H1 (cell line): ENCODE data around the gene GANAB. TPM values are rescaled to one million over a fixed set of nuclear protein-coding genes. Genes with fewer than 3 reads are reported as not detected.

ENCODE experiments used
- CTCF ChIA-PET: fragments of 300-600 bp; sonication (Branson Sonifier 250); formaldehyde crosslinking; loops from one replicate; lab custom pipeline; 2021; ENCODE audit not compliant: partially characterized antibody; lab: Charles Lee
- POLR2A ChIA-PET: fragments of 300-600 bp; sonication (Branson Sonifier 250); formaldehyde crosslinking; loops from one replicate; lab custom pipeline; 2021; ENCODE audit warnings: inconsistent platforms; ENCODE audit not compliant: partially characterized antibody; lab: Charles Lee
- DNase-seq, 2 experiments: peaks; one replicate each; pipeline versions ENCODE4 v3.0.0 to v3.0.0-alpha.2; 2010 to 2022; ENCODE audit warnings: low spot score in 2 of 2, low read depth in 1 of 2, mixed read lengths in 1 of 2
- FAIRE-seq: peaks from 2 replicates; lab custom pipeline; 2011; peaks lifted over from hg19 to GRCh38; lab: Jason Lieb, UNC
- H2AFZ ChIP-seq: 2 replicates; pipeline ENCODE4 v1.8.1; 2012; ENCODE audit warnings: low read length, inconsistent platforms
- H2AK5ac ChIP-seq: 2 replicates; pipeline ENCODE4 v1.6.1; 2013; ENCODE audit warnings: low read depth, low read length
- H2BK120ac ChIP-seq: replicated peaks from 2 replicates; pipeline ENCODE3; 2013; ENCODE audit warnings: low read depth, low read length, inconsistent platforms
- H2BK12ac ChIP-seq: 2 replicates; pipeline ENCODE4 v1.6.1; 2013; ENCODE audit warnings: low read depth, low read length
- H2BK15ac ChIP-seq: 2 replicates; pipeline ENCODE4 v1.6.1; 2013; ENCODE audit warnings: low read length
- H2BK20ac ChIP-seq: 2 replicates; pipeline ENCODE4 v1.6.1; 2013; ENCODE audit warnings: low read length
- H2BK5ac ChIP-seq: 2 replicates; pipeline ENCODE4 v1.6.1; 2013; ENCODE audit warnings: low read depth, low read length
- H3K14ac ChIP-seq: 2 replicates; pipeline ENCODE4 v1.6.1; 2013; ENCODE audit warnings: inconsistent platforms; ENCODE audit not compliant: insufficient read length
- H3K18ac ChIP-seq: 2 replicates; pipeline ENCODE4 v1.6.1; 2013; ENCODE audit warnings: low read length; ENCODE audit errors: extremely low read depth
- H3K23ac ChIP-seq: 2 replicates; pipeline ENCODE4 v1.6.1; 2013; ENCODE audit warnings: inconsistent platforms; ENCODE audit not compliant: insufficient read length
- H3K23me2 ChIP-seq: 2 replicates; pipeline ENCODE4 v1.6.1; 2013; ENCODE audit warnings: low read depth, low read length
- H3K27ac ChIP-seq: 2 replicates; pipeline ENCODE4 v1.6.1; 2011; ENCODE audit warnings: low read depth, low read length, inconsistent platforms
- H3K27me3 ChIP-seq, 4 experiments: replicated peaks in 1 of 4; 1 replicate in 1 of 4; 2 replicates in 3 of 4; pipeline versions ENCODE4 v1.6.1 to v1.8.1; 2011 to 2013; ENCODE audit warnings: low read length in 3 of 4, mild to moderate bottlenecking in 3 of 4, inconsistent platforms in 2 of 4, mixed read lengths in 2 of 4, moderate library complexity in 1 of 4; ENCODE audit not compliant: control insufficient read depth in 3 of 4, insufficient read depth in 3 of 4; ENCODE audit errors: extremely low read depth in 1 of 4
- H3K36me3 ChIP-seq, 4 experiments: 2 replicates each; pipeline versions ENCODE4 v1.6.1 to v1.8.1; 2011 to 2013; ENCODE audit warnings: mild to moderate bottlenecking in 4 of 4, low read length in 3 of 4, moderate library complexity in 2 of 4, control low read depth in 1 of 4, inconsistent platforms in 1 of 4; ENCODE audit not compliant: insufficient read depth in 4 of 4, control insufficient read depth in 2 of 4
- H3K4ac ChIP-seq: replicated peaks from 2 replicates; pipeline ENCODE3; 2013; ENCODE audit warnings: low read length, low read depth, mixed read lengths, inconsistent platforms; ENCODE audit not compliant: insufficient read length
- H3K4me1 ChIP-seq, 4 experiments: replicated peaks in 1 of 4; 1 replicate in 1 of 4; 2 replicates in 3 of 4; pipeline versions ENCODE4 v1.6.1 to v1.8.1; 2011 to 2013; ENCODE audit warnings: low read length in 3 of 4, inconsistent platforms in 2 of 4, mixed read lengths in 1 of 4; ENCODE audit not compliant: insufficient read depth in 4 of 4, control insufficient read depth in 3 of 4
- H3K4me2 ChIP-seq, 2 experiments: 2 replicates each; pipeline versions ENCODE4 v1.6.1 to v1.8.1; 2011 to 2013; ENCODE audit warnings: low read depth in 2 of 2, low read length in 2 of 2, control low read depth in 1 of 2, inconsistent platforms in 1 of 2, mild to moderate bottlenecking in 1 of 2; ENCODE audit not compliant: insufficient read depth in 1 of 2
- H3K4me3 ChIP-seq, 4 experiments: fragments of 200-600, 300-600 bp in 1 of 4; sonication (generic), shearing (Covaris generic), sonication (Bioruptor Twin) in 1 of 4; 2 replicates each; pipeline versions ENCODE4 v1.5.1 to v1.8.1; 2011 to 2016; ENCODE audit warnings: low read length in 4 of 4, low read depth in 3 of 4, control low read depth in 2 of 4, inconsistent platforms in 2 of 4, mild to moderate bottlenecking in 2 of 4, mixed read lengths in 1 of 4, moderate library complexity in 1 of 4; ENCODE audit not compliant: insufficient read depth in 2 of 4; ENCODE audit errors: extremely low read depth in 1 of 4
- H3K56ac ChIP-seq: replicated peaks from 2 replicates; pipeline ENCODE3; 2013; ENCODE audit warnings: low read depth, mild to moderate bottlenecking, mixed read lengths, low read length, inconsistent platforms; ENCODE audit not compliant: insufficient read length
- H3K79me1 ChIP-seq: 2 replicates; pipeline ENCODE4 v1.6.1; 2013; ENCODE audit warnings: low read depth, low read length, control low read depth
- H3K79me2 ChIP-seq, 2 experiments: 2 replicates each; pipeline versions ENCODE4 v1.6.1 to v1.8.1; 2012 to 2013; ENCODE audit warnings: low read length in 2 of 2, mild to moderate bottlenecking in 2 of 2, inconsistent platforms in 1 of 2; ENCODE audit not compliant: insufficient read depth in 2 of 2, control insufficient read depth in 1 of 2
- H3K9ac ChIP-seq, 4 experiments: replicated peaks in 1 of 4; 1 replicate in 1 of 4; 2 replicates in 3 of 4; pipeline versions ENCODE4 v1.6.1 to v1.8.1; 2011 to 2013; ENCODE audit warnings: low read depth in 3 of 4, low read length in 3 of 4, control low read depth in 2 of 4, mild to moderate bottlenecking in 2 of 4, moderate library complexity in 2 of 4, inconsistent platforms in 1 of 4; ENCODE audit errors: extremely low read depth in 1 of 4
- H3K9me3 ChIP-seq, 2 experiments: 2 replicates each; pipeline versions ENCODE4 v1.6.1 to v1.8.1; 2012 to 2013; ENCODE audit warnings: mild to moderate bottlenecking in 2 of 2, moderate library complexity in 2 of 2, control low read depth in 1 of 2, inconsistent platforms in 1 of 2, low read depth in 1 of 2, low read length in 1 of 2, mixed read lengths in 1 of 2; ENCODE audit not compliant: insufficient read depth in 2 of 2
- H4K20me1 ChIP-seq, 2 experiments: replicated peaks in 1 of 2; 2 replicates each; pipeline versions ENCODE3 to v1.8.1; 2011 to 2013; ENCODE audit warnings: inconsistent platforms in 2 of 2, low read length in 2 of 2, mild to moderate bottlenecking in 1 of 2; ENCODE audit not compliant: insufficient read depth in 2 of 2, control insufficient read depth in 1 of 2
- H4K5ac ChIP-seq: 2 replicates; pipeline ENCODE4 v1.6.1; 2013; ENCODE audit warnings: low read length, low read depth, mixed read lengths, inconsistent platforms; ENCODE audit not compliant: insufficient read length
- H4K8ac ChIP-seq: 2 replicates; pipeline ENCODE4 v1.8.0; 2013; ENCODE audit warnings: mild to moderate bottlenecking, moderate library complexity, low read length, inconsistent platforms; ENCODE audit not compliant: insufficient read depth; ENCODE audit errors: extremely low read depth
- H4K91ac ChIP-seq: replicated peaks from 2 replicates; pipeline ENCODE3; 2013; ENCODE audit warnings: low read length, mixed read lengths, inconsistent platforms; ENCODE audit not compliant: insufficient read length
- CTBP2 ChIP-seq: IDR thresholded peaks from 2 replicates; pipeline ENCODE4 v1.7.0; 2011; ENCODE audit warnings: borderline replicate concordance, mild to moderate bottlenecking, moderate library complexity, mixed read lengths, low read length; ENCODE audit not compliant: insufficient read depth, insufficient read length
- E2F6 ChIP-seq: IDR thresholded peaks from 2 replicates; pipeline ENCODE4 v1.6.1; 2012; ENCODE audit warnings: inconsistent platforms
- GABPA ChIP-seq: IDR thresholded peaks from 2 replicates; pipeline ENCODE4 v1.6.1; 2011; ENCODE audit warnings: mild to moderate bottlenecking, low read length, moderate library complexity, borderline replicate concordance; ENCODE audit not compliant: insufficient read depth
- PHF8 ChIP-seq: fragments of 200-600 bp; sonication (generic); conservative IDR thresholded peaks from 2 replicates; pipeline ENCODE4 v1.7.1; 2012; ENCODE audit warnings: low read depth, mild to moderate bottlenecking, inconsistent platforms, low read length, moderate library complexity
- POLR2A ChIP-seq, 2 experiments: IDR thresholded peaks; 1 replicate in 1 of 2; 2 replicates in 1 of 2; pipeline ENCODE4 v1.6.1; 2011; ENCODE audit warnings: low read depth in 2 of 2, low read length in 2 of 2, mild to moderate bottlenecking in 2 of 2; ENCODE audit errors: control extremely low read depth in 1 of 2
- RBBP5 ChIP-seq: IDR thresholded peaks from 2 replicates; pipeline ENCODE4 v1.7.1; 2012; ENCODE audit warnings: low read depth, mild to moderate bottlenecking, inconsistent platforms, low read length, moderate library complexity, borderline replicate concordance
- SAP30 ChIP-seq: fragments of 300-600 bp; sonication (generic); IDR thresholded peaks from 2 replicates; pipeline ENCODE4 v1.7.1; 2012; ENCODE audit warnings: low read length, moderate library complexity, mild to moderate bottlenecking, inconsistent platforms; ENCODE audit not compliant: insufficient read depth, insufficient replicate concordance
- SIN3A ChIP-seq, 2 experiments: IDR thresholded peaks in 1 of 2; conservative IDR thresholded peaks in 1 of 2; 2 replicates each; pipeline ENCODE4 v1.6.1; 2011 to 2012; ENCODE audit warnings: low read length in 2 of 2, improper control_type of control experiment in 1 of 2, low read depth in 1 of 2, mild to moderate bottlenecking in 1 of 2
- WGBS, 2 experiments: shearing (Covaris generic) in 1 of 2; methylation state at CpG; one replicate each; pipeline versions ENCODE4 v1.1.6 to v1.1.7; 2013 to 2015; ENCODE audit warnings: low lambda C conversion rate in 2 of 2, mixed read lengths in 2 of 2, inconsistent platforms in 1 of 2, low coverage in 1 of 2, missing lambda C conversion rate in 1 of 2; ENCODE audit not compliant: insufficient replicate concordance in 2 of 2, insufficient coverage in 1 of 2, insufficient read length in 1 of 2; ENCODE audit errors: extremely low coverage in 1 of 2, missing lambda C conversion rate in 1 of 2; 5-methylcytosine and 5-hydroxymethylcytosine counted together
- polyA plus RNA-seq, 7 experiments: library from polyadenylated mRNA; depleted of rRNA in 3 of 7; stranded (reverse) in 5 of 7; unstranded in 2 of 7; fragments of >200 nt in 5 of 7; fragments of 200-250 nt in 2 of 7; gene quantifications; 1 replicate in 5 of 7; 2 replicates in 1 of 7; 4 replicates in 1 of 7; pipeline versions ENCODE4 v1.2.1 to v1.2.3, GENCODE V29; 2011 to 2013; ENCODE audit warnings: missing spikeins in 2 of 7, mixed read lengths in 2 of 7
- total RNA-seq: library from RNA; stranded (reverse); fragmentation: NEBNext Ultra II Directional; extraction: Animal tissue kit (Norgen Biotek cat#: 25700); gene quantifications from 2 replicates; pipeline ENCODE4 v1.2.1, GENCODE V29; 2021

Gene GANAB
- total and polyA plus RNA-seq, 2 of the 8 experiments (the other 6 are each of a cell fraction or from before 2014, with no cell fraction given), result 289 to 330 TPM

GRCh38 chr11:62621567-62622470 lies 24.6 kb downstream of the GANAB start, which contains the start of gene B3GAT3:
Gene B3GAT3 (minus strand): TSS chr11:62621986. CDS start chr11:62621947, 39 bp downstream.
- H2BK5ac ChIP-seq, result peak within 1 kb of the TSS; percentile 71; the same call in 1 of the 2 replicates
- TF ChIP-seq PHF8 (peak; percentile 91), POLR2A (IDR thresholded peaks at IDR 0.05; ENCODE audit: control extremely low read depth in 1 of 2, low read depth in 2 of 2, low read length in 2 of 2) (peak in 1 of 2 experiments; percentile 96; a peak in 2 of 3 replicates), RBBP5 (0 out of 2 replicates have a peak, but pooled peaks have one; percentile 74), SIN3A (conservative IDR thresholded peaks at IDR 0.05 in 1 of 2, IDR thresholded peaks at IDR 0.05 in 1 of 2; ENCODE audit: low read depth in 1 of 2, low read length in 2 of 2) (peak; percentile 74 to 93; a peak in 3 of 4 replicates), SAP30 (peak; percentile 91), CTBP2 (peak; percentile 64), GABPA (peak; percentile 96), E2F6 (peak; percentile 95)

More at GRCh38 chr11:62621567-62622470, 24.6 kb downstream of the GANAB start, which contains the start of gene B3GAT3:
- no peak within 1 kb of the TSS for H2BK15ac ChIP-seq
- H2BK120ac ChIP-seq, result no peak within 1 kb of the TSS
- H3K4me3 ChIP-seq, result peak within 1 kb of the TSS; percentile 59 to 87 (median 83)
- WGBS, 2 experiments, result 4% methylated on average over 64 of the region's 77 CpGs; no CpG with 5 or more reads in 1 of the 2 experiments
- DNase-seq, result peak; percentile 97 to 98
- H2AFZ ChIP-seq, result no peak within 1 kb of the TSS
- peak within 1 kb of the TSS; percentile 48 for H4K5ac ChIP-seq
- ChIA-PET CTCF (interaction anchor here (0.6 to 3.5 kb wide), 13 partner anchors 9 to 227 kb away, joined by 3 to 25 read pairs (median 4); partner anchors contain the start of genes C11orf98, CSKMT, EML3 and ROM1), POLR2A (interaction anchor here (0.8 to 8.6 kb wide), 42 partner anchors 9 to 260 kb away, joined by 3 to 83 read pairs (median 4); partner anchors contain the start of genes BSCL2, C11orf98, CSKMT and EEF1G)
- H3K27me3 ChIP-seq, result no peaks in the 10 kb centered on the region
- no peaks in the 10 kb centered on the region for H3K79me1 ChIP-seq
- H4K91ac ChIP-seq, result peak within 1 kb of the TSS; percentile 44
- no peak within 1 kb of the TSS for H2BK20ac ChIP-seq
- peaks cover 0 to 3% of the 10 kb centered on the region in 2 experiments for H4K20me1 ChIP-seq
- peaks cover 14 to 19% (median 16%) of the 10 kb centered on the region in 4 experiments for H3K36me3 ChIP-seq
- H3K27ac ChIP-seq, result peak within 1 kb of the TSS; percentile 46
- H3K18ac ChIP-seq, result peak within 1 kb of the TSS; percentile 83
- H3K23me2 ChIP-seq, result peaks cover 4% of the 10 kb centered on the region; the same call in 1 of the 2 replicates
- H3K79me2 ChIP-seq, result no peaks in the 10 kb centered on the region
- peak within 1 kb of the TSS; percentile 51 to 82 (median 77) for H3K9ac ChIP-seq
- H3K14ac ChIP-seq, result no peak within 1 kb of the TSS
- no peaks in the 10 kb centered on the region for H3K9me3 ChIP-seq
- no peak within 1 kb of the TSS for H2AK5ac ChIP-seq
- 0 out of 2 replicates have a peak within 1 kb of the TSS, but pooled peaks have one; percentile 27 for H2BK12ac ChIP-seq
- H3K23ac ChIP-seq, result no peak within 1 kb of the TSS
- H3K4me1 ChIP-seq, result peaks cover 0 to 5% (median 0%) of the 10 kb centered on the region in 4 experiments; a peak in 1 of 7 replicates
- peak within 1 kb of the TSS; percentile 43 for H3K56ac ChIP-seq
- FAIRE-seq, result no peak
- H4K8ac ChIP-seq, result peak within 1 kb of the TSS; percentile 86; the same call in 1 of the 2 replicates
- H3K4me2 ChIP-seq, result peak within 1 kb of the TSS; percentile 66 to 68
- no peak within 1 kb of the TSS for H3K4ac ChIP-seq
